ENCODE measurements around the gene DCLRE1C. TPM values are rescaled to one million over a fixed set of nuclear protein-coding genes. Genes with fewer than 3 reads are reported as not detected.

Gene DCLRE1C
- total RNA-seq, 1 donor from 2014 or later, result 11.3 TPM

DNA sequence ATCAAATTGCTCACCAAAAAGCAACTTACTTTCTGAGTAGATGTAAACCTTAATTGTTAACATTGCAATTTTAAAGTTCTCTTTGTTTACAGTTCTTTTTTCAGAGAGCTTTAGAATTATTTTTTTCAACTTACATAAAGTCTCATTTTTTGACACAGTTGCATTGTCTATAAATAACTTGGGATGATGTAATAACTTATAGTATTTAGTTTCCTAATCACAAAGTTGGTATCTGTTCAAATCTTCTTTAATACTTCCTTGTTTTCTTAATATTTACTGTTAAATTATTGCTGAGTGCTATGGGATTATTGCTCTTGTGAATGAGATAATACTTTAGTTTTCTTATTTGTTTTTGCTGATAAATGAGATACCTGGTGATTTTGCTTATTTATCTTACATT is 94.1 kb downstream of the DCLRE1C start:
- TF ChIP-seq, protein P1, sequence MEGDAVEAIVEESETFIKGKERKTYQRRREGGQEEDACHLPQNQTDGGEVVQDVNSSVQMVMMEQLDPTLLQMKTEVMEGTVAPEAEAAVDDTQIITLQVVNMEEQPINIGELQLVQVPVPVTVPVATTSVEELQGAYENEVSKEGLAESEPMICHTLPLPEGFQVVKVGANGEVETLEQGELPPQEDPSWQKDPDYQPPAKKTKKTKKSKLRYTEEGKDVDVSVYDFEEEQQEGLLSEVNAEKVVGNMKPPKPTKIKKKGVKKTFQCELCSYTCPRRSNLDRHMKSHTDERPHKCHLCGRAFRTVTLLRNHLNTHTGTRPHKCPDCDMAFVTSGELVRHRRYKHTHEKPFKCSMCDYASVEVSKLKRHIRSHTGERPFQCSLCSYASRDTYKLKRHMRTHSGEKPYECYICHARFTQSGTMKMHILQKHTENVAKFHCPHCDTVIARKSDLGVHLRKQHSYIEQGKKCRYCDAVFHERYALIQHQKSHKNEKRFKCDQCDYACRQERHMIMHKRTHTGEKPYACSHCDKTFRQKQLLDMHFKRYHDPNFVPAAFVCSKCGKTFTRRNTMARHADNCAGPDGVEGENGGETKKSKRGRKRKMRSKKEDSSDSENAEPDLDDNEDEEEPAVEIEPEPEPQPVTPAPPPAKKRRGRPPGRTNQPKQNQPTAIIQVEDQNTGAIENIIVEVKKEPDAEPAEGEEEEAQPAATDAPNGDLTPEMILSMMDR (IDR thresholded peaks at IDR 0.05), result no peak
- Histone ChIP-seq H3K27me3 (no peaks in the 10 kb centered on the region), H3K4me3 (no peak overlapping the region), H3K4me1 (no peaks in the 10 kb centered on the region), H3K36me3 (peaks cover 28% of the 10 kb centered on the region), H3K9me3 (no peaks in the 10 kb centered on the region), H3K27ac (no peak overlapping the region)
- intact Hi-C loops (cut with DNase I), result no loop called here
- DNase-seq (no peak), ATAC-seq (no peak)

DNA sequence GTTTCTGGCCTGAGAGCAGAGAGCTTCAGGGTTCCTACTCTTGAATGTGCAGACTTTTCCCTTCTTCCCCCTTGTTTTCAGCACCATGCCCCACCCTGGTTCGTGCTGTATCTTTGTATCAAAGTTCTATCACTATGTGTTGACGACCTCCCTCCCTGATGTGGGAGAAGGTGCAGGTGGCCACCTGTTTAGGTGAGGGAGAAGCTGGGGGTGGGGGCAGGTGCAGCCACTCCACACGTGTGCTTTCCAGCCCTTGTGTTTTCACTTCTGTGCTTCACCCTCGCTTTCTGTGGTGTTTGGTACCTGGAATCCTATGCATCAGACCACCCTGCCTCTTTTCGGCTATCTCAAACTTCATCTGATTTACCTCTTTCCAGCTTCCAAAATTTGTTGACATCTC is 94.9 kb downstream of the DCLRE1C start:
- DNase-seq (no peak), ATAC-seq (no peak)
- H3K27ac ChIP-seq, result no peak overlapping the region
- H3K4me3 ChIP-seq, result no peak overlapping the region
- no peaks in the 10 kb centered on the region for H3K9me3 ChIP-seq
- TF ChIP-seq, protein P1 (IDR thresholded peaks at IDR 0.05), result no peak
- H3K27me3 ChIP-seq, result no peaks in the 10 kb centered on the region
- intact Hi-C loops (cut with DNase I), result no loop called here
- peaks cover 33% of the 10 kb centered on the region for H3K36me3 ChIP-seq
- no peaks in the 10 kb centered on the region for H3K4me1 ChIP-seq

DNA sequence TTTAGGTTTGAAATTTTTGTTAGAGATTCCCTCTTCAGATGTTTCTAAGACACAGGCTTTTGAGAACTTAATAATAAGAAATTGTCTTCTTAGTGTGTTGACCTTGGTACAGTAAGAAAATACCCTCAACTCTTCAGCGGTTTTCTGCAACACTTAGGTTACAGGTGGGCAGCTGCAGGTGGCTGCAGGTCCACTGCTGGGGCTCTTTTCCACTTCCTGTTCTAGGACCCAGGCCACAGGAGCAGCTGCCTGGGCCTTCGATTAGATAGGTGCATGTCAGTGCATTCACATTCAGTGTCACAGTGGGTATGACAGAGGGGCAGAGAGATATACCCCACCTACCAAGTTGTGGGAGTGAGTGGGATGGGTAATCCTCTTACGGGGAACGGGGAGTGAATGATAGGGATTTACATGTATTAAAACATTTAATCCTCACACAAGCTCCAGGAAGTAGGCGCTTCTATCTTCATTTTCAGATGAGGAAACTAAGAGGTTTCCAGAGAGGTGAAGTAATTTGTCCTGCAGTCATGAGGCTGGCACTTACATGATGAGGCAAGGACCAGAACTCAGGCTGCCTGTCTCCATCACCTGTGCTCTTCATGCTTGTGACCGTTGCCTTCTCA is 95.4 kb downstream of the DCLRE1C start:
- Histone ChIP-seq H3K4me3 (no peak overlapping the region), H3K27ac (no peak overlapping the region), H3K4me1 (no peaks in the 10 kb centered on the region), H3K27me3 (no peaks in the 10 kb centered on the region), H3K9me3 (no peaks in the 10 kb centered on the region), H3K36me3 (peaks cover 34% of the 10 kb centered on the region)
- TF ChIP-seq, protein P1 (IDR thresholded peaks at IDR 0.05), result no peak
- DNase-seq, result no peak
- intact Hi-C loops (cut with DNase I), result no loop called here
- no peak for ATAC-seq

GRCh38 chr10:14855453-14855852 is 98.4 kb downstream of the DCLRE1C start:
- Histone ChIP-seq H3K36me3 (peaks cover 56% of the 10 kb centered on the region), H3K4me1 (no peaks in the 10 kb centered on the region), H3K27me3 (no peaks in the 10 kb centered on the region), H3K27ac (no peak overlapping the region), H3K9me3 (no peaks in the 10 kb centered on the region), H3K4me3 (no peak overlapping the region)
- TF ChIP-seq, protein P1 (IDR thresholded peaks at IDR 0.05), result no peak
- DNase-seq, result no peak
- ATAC-seq, result no peak
- intact Hi-C loops (cut with DNase I), result no loop called here

GRCh38 chr10:14852236-14852635 is 101.7 kb downstream of the DCLRE1C start:
- Histone ChIP-seq H3K36me3 (peaks cover 62% of the 10 kb centered on the region), H3K4me3 (no peak overlapping the region), H3K9me3 (no peaks in the 10 kb centered on the region), H3K4me1 (no peaks in the 10 kb centered on the region), H3K27me3 (no peaks in the 10 kb centered on the region), H3K27ac (no peak overlapping the region)
- DNase-seq, result no peak
- ATAC-seq, result no peak
- intact Hi-C loops (cut with DNase I), result no loop called here
- TF ChIP-seq, protein P1 (IDR thresholded peaks at IDR 0.05), result no peak

Other genes with a start within 250 kb of the DCLRE1C start
- gene FAM107B, start 179.2 kb downstream of the DCLRE1C start, total RNA-seq, result 86.2 TPM
- 0.61 TPM for gene CDNF, start 116.1 kb downstream of the DCLRE1C start, total RNA-seq
- gene HSPA14, start 115.8 kb downstream of the DCLRE1C start, total RNA-seq, result 10.0 TPM
- gene MSANTD7, start 115.8 kb downstream of the DCLRE1C start, total RNA-seq, result 6.7 TPM
- 4.5 TPM for gene SUV39H2, start 75.2 kb downstream of the DCLRE1C start, total RNA-seq
- not detected for gene MEIG1, start 5.3 kb upstream of the DCLRE1C start, total RNA-seq
- 0.93 TPM for gene OLAH, start 89.8 kb upstream of the DCLRE1C start, total RNA-seq
- gene ACBD7, start 134.7 kb upstream of the DCLRE1C start, total RNA-seq, result not detected
- 15.3 TPM for gene RPP38, start 143.3 kb upstream of the DCLRE1C start, total RNA-seq
- gene NMT2, start 214.6 kb upstream of the DCLRE1C start, total RNA-seq, result 12.4 TPM